ENCODE results near the gene TMEM181. TPM values are rescaled to one million over a fixed set of nuclear protein-coding genes. Genes with fewer than 3 reads are reported as not detected.

Gene TMEM181
- total RNA-seq, 1 donor from 2014 or later = 31.0 TPM

DNA sequence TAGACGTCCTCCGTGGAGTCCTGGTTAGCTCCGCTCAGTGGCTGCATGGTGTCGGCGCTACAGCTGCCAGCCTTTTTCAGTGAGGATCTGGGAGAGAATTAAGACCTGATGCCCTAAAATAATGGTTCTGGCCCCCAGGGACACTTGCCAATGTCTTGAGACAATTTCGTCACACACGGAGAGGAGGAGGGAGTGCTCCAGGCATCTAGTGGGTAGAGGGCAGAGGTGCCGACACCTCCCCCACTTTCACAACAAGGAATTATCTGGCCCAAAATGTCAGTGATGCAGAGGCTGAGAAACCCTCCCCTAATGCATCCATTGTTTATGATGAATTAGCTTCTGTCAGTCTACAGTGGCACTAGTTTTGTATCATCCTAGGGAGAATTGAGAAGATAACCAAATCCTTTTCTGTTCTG, 24.4 kb downstream of the TMEM181 start:
- peaks cover 31% of the 10 kb centered on the region for H3K36me3 ChIP-seq (ENCODE audit: insufficient read depth, low read length)
- H3K4me2 ChIP-seq (ENCODE audit: low read length) = no peak overlapping the region
- peaks cover 4% of the 10 kb centered on the region for H4K20me1 ChIP-seq (ENCODE audit: insufficient read depth, low read length)
- Mint-ChIP-seq H3K9me3 (ENCODE audit: unreplicated experiment) (peaks cover 3% of the 10 kb centered on the region), H3K4me3 (ENCODE audit: unreplicated experiment) (no peak overlapping the region), H3K27ac (ENCODE audit: unreplicated experiment) (no peak overlapping the region), H3K4me1 (ENCODE audit: low read depth, unreplicated experiment) (no peaks in the 10 kb centered on the region), H3K27me3 (ENCODE audit: low read depth, unreplicated experiment) (no peaks in the 10 kb centered on the region), H3K36me3 (ENCODE audit: low read depth, unreplicated experiment) (peaks cover 49% of the 10 kb centered on the region)
- TF ChIP-seq EZH2 (IDR thresholded peaks at IDR 0.05; ENCODE audit: insufficient read depth, low read length) = no peak
- TF ChIP-seq, protein P1, sequence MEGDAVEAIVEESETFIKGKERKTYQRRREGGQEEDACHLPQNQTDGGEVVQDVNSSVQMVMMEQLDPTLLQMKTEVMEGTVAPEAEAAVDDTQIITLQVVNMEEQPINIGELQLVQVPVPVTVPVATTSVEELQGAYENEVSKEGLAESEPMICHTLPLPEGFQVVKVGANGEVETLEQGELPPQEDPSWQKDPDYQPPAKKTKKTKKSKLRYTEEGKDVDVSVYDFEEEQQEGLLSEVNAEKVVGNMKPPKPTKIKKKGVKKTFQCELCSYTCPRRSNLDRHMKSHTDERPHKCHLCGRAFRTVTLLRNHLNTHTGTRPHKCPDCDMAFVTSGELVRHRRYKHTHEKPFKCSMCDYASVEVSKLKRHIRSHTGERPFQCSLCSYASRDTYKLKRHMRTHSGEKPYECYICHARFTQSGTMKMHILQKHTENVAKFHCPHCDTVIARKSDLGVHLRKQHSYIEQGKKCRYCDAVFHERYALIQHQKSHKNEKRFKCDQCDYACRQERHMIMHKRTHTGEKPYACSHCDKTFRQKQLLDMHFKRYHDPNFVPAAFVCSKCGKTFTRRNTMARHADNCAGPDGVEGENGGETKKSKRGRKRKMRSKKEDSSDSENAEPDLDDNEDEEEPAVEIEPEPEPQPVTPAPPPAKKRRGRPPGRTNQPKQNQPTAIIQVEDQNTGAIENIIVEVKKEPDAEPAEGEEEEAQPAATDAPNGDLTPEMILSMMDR (IDR thresholded peaks at IDR 0.05; ENCODE audit: insufficient read depth, low read depth, low read length) = no peak
- H3K9ac ChIP-seq (ENCODE audit: low read length) = no peak overlapping the region
- H3K4me1 ChIP-seq (ENCODE audit: insufficient read depth, low read length) = no peaks in the 10 kb centered on the region
- FAIRE-seq (no peak), DNase-seq (ENCODE audit: low read depth) (no peak)
- H3K27ac ChIP-seq (ENCODE audit: low read depth, low read length) = no peak overlapping the region
- H3K9me3 ChIP-seq (ENCODE audit: insufficient read depth, low read depth, low read length) = peaks cover 8% of the 10 kb centered on the region
- H3K27me3 ChIP-seq (ENCODE audit: insufficient read depth, low read length) = no peaks in the 10 kb centered on the region
- H2AFZ ChIP-seq (ENCODE audit: low read depth, low read length) = no peak overlapping the region
- H3K79me2 ChIP-seq (ENCODE audit: insufficient read depth, low read length) = peaks cover 16% of the 10 kb centered on the region
- no peak overlapping the region for H3K4me3 ChIP-seq (ENCODE audit: insufficient read depth, low read depth, low read length)

DNA sequence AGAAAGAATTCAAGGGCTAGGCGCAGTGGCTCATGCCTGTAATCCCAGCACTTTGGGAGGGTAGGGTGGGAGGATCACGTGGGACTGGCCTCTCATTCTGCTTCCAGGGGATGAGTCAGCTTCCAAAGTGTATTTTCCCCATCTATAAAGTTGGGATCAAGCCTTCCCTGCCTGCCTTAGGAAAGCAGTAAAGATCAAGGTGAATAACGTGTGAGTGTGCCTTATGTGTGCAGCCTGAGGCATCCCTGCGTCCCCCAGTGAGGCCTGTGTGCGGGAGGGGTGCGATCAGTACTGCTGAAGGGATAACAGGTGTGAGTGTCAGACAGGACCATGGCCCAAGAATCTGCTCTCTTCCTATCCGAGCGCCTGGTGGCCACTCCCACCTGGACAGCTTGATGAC, 26.8 kb downstream of the TMEM181 start:
- FAIRE-seq = no peak
- H3K27me3 ChIP-seq (ENCODE audit: insufficient read depth, low read length) = no peaks in the 10 kb centered on the region
- no peak overlapping the region for H3K9ac ChIP-seq (ENCODE audit: low read length)
- no peaks in the 10 kb centered on the region for H3K4me1 ChIP-seq (ENCODE audit: insufficient read depth, low read length)
- peaks cover 8% of the 10 kb centered on the region for H3K9me3 ChIP-seq (ENCODE audit: insufficient read depth, low read depth, low read length)
- H4K20me1 ChIP-seq (ENCODE audit: insufficient read depth, low read length) = no peaks in the 10 kb centered on the region
- Mint-ChIP-seq H3K36me3 (ENCODE audit: low read depth, unreplicated experiment) (peaks cover 50% of the 10 kb centered on the region), H3K9me3 (ENCODE audit: unreplicated experiment) (peaks cover 3% of the 10 kb centered on the region), H3K4me3 (ENCODE audit: unreplicated experiment) (no peak overlapping the region), H3K4me1 (ENCODE audit: low read depth, unreplicated experiment) (no peaks in the 10 kb centered on the region), H3K27ac (ENCODE audit: unreplicated experiment) (no peak overlapping the region), H3K27me3 (ENCODE audit: low read depth, unreplicated experiment) (no peaks in the 10 kb centered on the region)
- no peak overlapping the region for H3K4me2 ChIP-seq (ENCODE audit: low read length)
- DNase-seq (ENCODE audit: low read depth) = no peak
- H2AFZ ChIP-seq (ENCODE audit: low read depth, low read length) = no peak overlapping the region
- no peaks in the 10 kb centered on the region for H3K79me2 ChIP-seq (ENCODE audit: insufficient read depth, low read length)
- TF ChIP-seq, protein P1 (IDR thresholded peaks at IDR 0.05; ENCODE audit: insufficient read depth, low read depth, low read length) = no peak
- no peak for TF ChIP-seq EZH2 (IDR thresholded peaks at IDR 0.05; ENCODE audit: insufficient read depth, low read length)
- no peak overlapping the region for H3K4me3 ChIP-seq (ENCODE audit: insufficient read depth, low read depth, low read length)
- H3K27ac ChIP-seq (ENCODE audit: low read depth, low read length) = no peak overlapping the region
- H3K36me3 ChIP-seq (ENCODE audit: insufficient read depth, low read length) = peaks cover 49% of the 10 kb centered on the region

DNA sequence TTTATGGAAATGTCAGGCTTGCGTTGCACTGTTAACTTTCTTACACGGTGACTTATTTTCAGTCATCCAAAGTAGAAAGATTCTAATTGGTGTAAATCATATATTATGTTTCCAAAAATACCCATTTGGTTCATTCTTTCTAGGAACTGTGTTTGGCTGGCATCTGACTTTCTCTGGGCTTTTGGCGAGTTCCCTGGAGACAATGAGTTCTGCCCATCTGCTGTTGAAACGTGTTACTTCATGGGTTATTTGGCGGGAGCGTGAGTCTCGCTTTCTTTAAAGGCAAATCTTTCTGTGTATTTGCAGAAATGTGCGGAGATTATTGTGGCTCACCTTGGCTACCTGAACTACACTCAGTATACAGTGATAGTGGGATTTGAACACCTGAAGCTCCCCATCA, 29.5 kb downstream of the TMEM181 start:
- peaks cover 4% of the 10 kb centered on the region for H4K20me1 ChIP-seq (ENCODE audit: insufficient read depth, low read length)
- no peaks in the 10 kb centered on the region for H3K4me1 ChIP-seq (ENCODE audit: insufficient read depth, low read length)
- Mint-ChIP-seq H3K27me3 (ENCODE audit: low read depth, unreplicated experiment) (no peaks in the 10 kb centered on the region), H3K4me1 (ENCODE audit: low read depth, unreplicated experiment) (no peaks in the 10 kb centered on the region), H3K9me3 (ENCODE audit: unreplicated experiment) (peaks cover 3% of the 10 kb centered on the region), H3K4me3 (ENCODE audit: unreplicated experiment) (no peak overlapping the region), H3K36me3 (ENCODE audit: low read depth, unreplicated experiment) (peaks cover 40% of the 10 kb centered on the region), H3K27ac (ENCODE audit: unreplicated experiment) (no peak overlapping the region)
- no peak overlapping the region for H3K27ac ChIP-seq (ENCODE audit: low read depth, low read length)
- TF ChIP-seq, protein P1 (IDR thresholded peaks at IDR 0.05; ENCODE audit: insufficient read depth, low read depth, low read length) = no peak
- TF ChIP-seq EZH2 (IDR thresholded peaks at IDR 0.05; ENCODE audit: insufficient read depth, low read length) = no peak
- H3K9ac ChIP-seq (ENCODE audit: low read length) = no peak overlapping the region
- DNase-seq (ENCODE audit: low read depth) (no peak), FAIRE-seq (no peak)
- no peak overlapping the region for H3K4me3 ChIP-seq (ENCODE audit: insufficient read depth, low read depth, low read length)
- no peak overlapping the region for H2AFZ ChIP-seq (ENCODE audit: low read depth, low read length)
- no peaks in the 10 kb centered on the region for H3K27me3 ChIP-seq (ENCODE audit: insufficient read depth, low read length)
- H3K36me3 ChIP-seq (ENCODE audit: insufficient read depth, low read length) = peaks cover 60% of the 10 kb centered on the region
- no peak overlapping the region for H3K4me2 ChIP-seq (ENCODE audit: low read length)
- no peaks in the 10 kb centered on the region for H3K79me2 ChIP-seq (ENCODE audit: insufficient read depth, low read length)
- H3K9me3 ChIP-seq (ENCODE audit: insufficient read depth, low read depth, low read length) = peaks cover 8% of the 10 kb centered on the region
